ENCODE results near the gene SP7. TPM values are rescaled to one million over a fixed set of nuclear protein-coding genes. Genes with fewer than 3 reads are reported as not detected.
A peak's percentile ranks its signal among the peaks of the same experiment; 100 is the strongest.
"Not testable (repeated sequence)": the region's sequence is repeated elsewhere in the genome, so short reads cannot be mapped to it uniquely, and the experiment has no call there.

Gene SP7
- total and polyA plus RNA-seq, 11 donors: not detected

- no peaks in the 10 kb centered on the region for H3K9me3 ChIP-seq
- ATAC-seq (peak in 1 of 4 donors; percentile 1), DNase-seq (no peak)
- H3K27me3 ChIP-seq: no peaks in the 10 kb centered on the region
- H3K36me3 ChIP-seq: peaks cover 0 to 67% (median 48%) of the 10 kb centered on the region in 9 donors
- TF ChIP-seq, protein P1, sequence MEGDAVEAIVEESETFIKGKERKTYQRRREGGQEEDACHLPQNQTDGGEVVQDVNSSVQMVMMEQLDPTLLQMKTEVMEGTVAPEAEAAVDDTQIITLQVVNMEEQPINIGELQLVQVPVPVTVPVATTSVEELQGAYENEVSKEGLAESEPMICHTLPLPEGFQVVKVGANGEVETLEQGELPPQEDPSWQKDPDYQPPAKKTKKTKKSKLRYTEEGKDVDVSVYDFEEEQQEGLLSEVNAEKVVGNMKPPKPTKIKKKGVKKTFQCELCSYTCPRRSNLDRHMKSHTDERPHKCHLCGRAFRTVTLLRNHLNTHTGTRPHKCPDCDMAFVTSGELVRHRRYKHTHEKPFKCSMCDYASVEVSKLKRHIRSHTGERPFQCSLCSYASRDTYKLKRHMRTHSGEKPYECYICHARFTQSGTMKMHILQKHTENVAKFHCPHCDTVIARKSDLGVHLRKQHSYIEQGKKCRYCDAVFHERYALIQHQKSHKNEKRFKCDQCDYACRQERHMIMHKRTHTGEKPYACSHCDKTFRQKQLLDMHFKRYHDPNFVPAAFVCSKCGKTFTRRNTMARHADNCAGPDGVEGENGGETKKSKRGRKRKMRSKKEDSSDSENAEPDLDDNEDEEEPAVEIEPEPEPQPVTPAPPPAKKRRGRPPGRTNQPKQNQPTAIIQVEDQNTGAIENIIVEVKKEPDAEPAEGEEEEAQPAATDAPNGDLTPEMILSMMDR (IDR thresholded peaks at IDR 0.05): no peak
- TF ChIP-seq POLR2A (IDR thresholded peaks at IDR 0.05): no peak
- WGBS, 4 donors: 1 to 4% (median 2%) methylated on average over 12 of the region's 12 CpGs
- peak overlapping the region; percentile 36 to 93 (median 74) for H3K4me3 ChIP-seq
- H3K4me1 ChIP-seq: peaks cover 3 to 77% (median 33%) of the 10 kb centered on the region in 12 donors
- H3K27ac ChIP-seq: peak overlapping the region; percentile 15 to 96 (median 76)
- intact Hi-C loops (cut with DNase I): no loop called here
Observed at GRCh38 chr12:53300187-53300586, 36.0 kb downstream of the SP7 start.

- H3K9me3 ChIP-seq: no peaks in the 10 kb centered on the region
- ATAC-seq: peak; percentile 58 to 86 (median 82)
- H3K27ac ChIP-seq: peak within 1 kb of the TSS; percentile 15 to 96 (median 76)
- H3K27me3 ChIP-seq: no peaks in the 10 kb centered on the region
- peak within 1 kb of the TSS; percentile 36 to 93 (median 74) for H3K4me3 ChIP-seq
- intact Hi-C loops (cut with DNase I): no loop called here
- H3K4me1 ChIP-seq: peaks cover 3 to 83% (median 38%) of the 10 kb centered on the region in 12 donors
- peaks cover 0 to 65% (median 45%) of the 10 kb centered on the region in 9 donors for H3K36me3 ChIP-seq
- TF ChIP-seq POLR2A (IDR thresholded peaks at IDR 0.05): peak in 1 of 2 donors; percentile 62
- TF ChIP-seq, protein P1 (IDR thresholded peaks at IDR 0.05): peak in 7 of 12 donors; percentile 13 to 45 (median 34)
- WGBS, 4 donors: 1 to 9% (median 2%) methylated on average over 14 to 51 of the region's 51 CpGs
- peak; percentile 86 to 93 (median 92) for DNase-seq
Observed at GRCh38 chr12:53299454-53300180, 36.5 kb downstream of the SP7 start, which contains the start of gene MYG1. Gene MYG1, plus strand, starts transcription at chr12:53299695. Its CDS starts 43 bp downstream, at chr12:53299738.

DNA sequence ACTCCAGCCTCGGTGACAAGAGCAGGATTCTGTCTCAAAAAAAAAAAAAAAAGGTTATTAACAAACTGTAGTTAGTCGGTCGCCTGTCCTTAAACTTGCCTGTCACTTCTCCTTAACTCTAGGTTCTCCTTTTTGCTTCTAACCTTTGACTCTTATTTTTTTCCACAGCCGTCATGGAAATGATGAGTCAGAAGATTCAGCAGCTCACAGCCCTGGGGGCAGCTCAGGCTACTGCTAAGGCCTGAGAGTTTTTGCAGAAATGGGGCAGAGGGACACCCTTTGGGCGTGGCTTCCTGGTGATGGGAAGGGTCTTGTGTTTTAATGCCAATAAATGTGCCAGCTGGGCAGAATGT lies 37.1 kb downstream of the SP7 start:
- Histone ChIP-seq H3K36me3 (peaks cover 0 to 60% (median 43%) of the 10 kb centered on the region in 9 donors), H3K27ac (peak overlapping the region; percentile 15 to 96 (median 76)), H3K4me3 (peak overlapping the region in 11 of 12 donors; percentile 65 to 93 (median 75)), H3K9me3 (no peaks in the 10 kb centered on the region), H3K27me3 (no peaks in the 10 kb centered on the region), H3K4me1 (peaks cover 3 to 84% (median 39%) of the 10 kb centered on the region in 12 donors)
- WGBS, 4 donors: 61 to 71% (median 64%) methylated on average over 5 of the region's 5 CpGs
- intact Hi-C loops (cut with DNase I): no loop called here
- DNase-seq: peak in 2 of 5 donors; percentile 22 to 39
- TF ChIP-seq, protein P1 (IDR thresholded peaks at IDR 0.05): no peak
- TF ChIP-seq POLR2A (IDR thresholded peaks at IDR 0.05): no peak
- ATAC-seq: peak in 1 of 4 donors; percentile 15

GRCh38 chr12:53298164-53298563 lies 38.0 kb downstream of the SP7 start:
- Histone ChIP-seq H3K36me3 (peaks cover 0 to 51% (median 37%) of the 10 kb centered on the region in 9 donors), H3K27me3 (no peaks in the 10 kb centered on the region), H3K27ac (peak overlapping the region in 3 of 12 donors; percentile 79 to 96 (median 81)), H3K9me3 (no peaks in the 10 kb centered on the region), H3K4me3 (peak overlapping the region in 1 of 12 donors; percentile 88), H3K4me1 (peaks cover 3 to 79% (median 39%) of the 10 kb centered on the region in 12 donors)
- intact Hi-C loops (cut with DNase I): no loop called here
- WGBS, 4 donors: 47 to 63% (median 55%) methylated on average over 5 of the region's 5 CpGs
- no peak for DNase-seq
- TF ChIP-seq POLR2A (IDR thresholded peaks at IDR 0.05): no peak
- TF ChIP-seq, protein P1 (IDR thresholded peaks at IDR 0.05): no peak
- no peak for ATAC-seq

GRCh38 chr12:53297106-53297505 lies 39.0 kb downstream of the SP7 start:
- DNase-seq; intact Hi-C loops (cut with DNase I); ATAC-seq; H3K9me3 ChIP-seq; H3K27me3 ChIP-seq: not testable (repeated sequence)
- peaks cover 3 to 69% (median 39%) of the 10 kb centered on the region in 12 donors for H3K4me1 ChIP-seq
- peak overlapping the region in 2 of 12 donors; percentile 21 to 79 for H3K4me3 ChIP-seq
- H3K27ac ChIP-seq: peak overlapping the region in 1 of 12 donors; percentile 96
- peaks cover 0 to 40% (median 27%) of the 10 kb centered on the region in 9 donors for H3K36me3 ChIP-seq
- WGBS, 4 donors: 93 to 96% (median 94%) methylated on average over 10 of the region's 10 CpGs
